HG02623 (cell line): ENCODE data around the gene ADGRE1.
"Not testable (repeated sequence)": the region's sequence is repeated elsewhere in the genome, so short reads cannot be mapped to it uniquely, and the experiment has no call there.

Experiments
- ATAC-seq: cut with Tn5 transposase; IDR thresholded peaks from one replicate; pipeline ENCODE4 v1.9.1; 2021; ENCODE audit warnings: moderate library complexity; ENCODE audit not compliant: unreplicated experiment

ADGRE1 gene, protein sequence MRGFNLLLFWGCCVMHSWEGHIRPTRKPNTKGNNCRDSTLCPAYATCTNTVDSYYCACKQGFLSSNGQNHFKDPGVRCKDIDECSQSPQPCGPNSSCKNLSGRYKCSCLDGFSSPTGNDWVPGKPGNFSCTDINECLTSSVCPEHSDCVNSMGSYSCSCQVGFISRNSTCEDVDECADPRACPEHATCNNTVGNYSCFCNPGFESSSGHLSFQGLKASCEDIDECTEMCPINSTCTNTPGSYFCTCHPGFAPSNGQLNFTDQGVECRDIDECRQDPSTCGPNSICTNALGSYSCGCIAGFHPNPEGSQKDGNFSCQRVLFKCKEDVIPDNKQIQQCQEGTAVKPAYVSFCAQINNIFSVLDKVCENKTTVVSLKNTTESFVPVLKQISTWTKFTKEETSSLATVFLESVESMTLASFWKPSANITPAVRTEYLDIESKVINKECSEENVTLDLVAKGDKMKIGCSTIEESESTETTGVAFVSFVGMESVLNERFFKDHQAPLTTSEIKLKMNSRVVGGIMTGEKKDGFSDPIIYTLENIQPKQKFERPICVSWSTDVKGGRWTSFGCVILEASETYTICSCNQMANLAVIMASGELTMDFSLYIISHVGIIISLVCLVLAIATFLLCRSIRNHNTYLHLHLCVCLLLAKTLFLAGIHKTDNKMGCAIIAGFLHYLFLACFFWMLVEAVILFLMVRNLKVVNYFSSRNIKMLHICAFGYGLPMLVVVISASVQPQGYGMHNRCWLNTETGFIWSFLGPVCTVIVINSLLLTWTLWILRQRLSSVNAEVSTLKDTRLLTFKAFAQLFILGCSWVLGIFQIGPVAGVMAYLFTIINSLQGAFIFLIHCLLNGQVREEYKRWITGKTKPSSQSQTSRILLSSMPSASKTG

DNA sequence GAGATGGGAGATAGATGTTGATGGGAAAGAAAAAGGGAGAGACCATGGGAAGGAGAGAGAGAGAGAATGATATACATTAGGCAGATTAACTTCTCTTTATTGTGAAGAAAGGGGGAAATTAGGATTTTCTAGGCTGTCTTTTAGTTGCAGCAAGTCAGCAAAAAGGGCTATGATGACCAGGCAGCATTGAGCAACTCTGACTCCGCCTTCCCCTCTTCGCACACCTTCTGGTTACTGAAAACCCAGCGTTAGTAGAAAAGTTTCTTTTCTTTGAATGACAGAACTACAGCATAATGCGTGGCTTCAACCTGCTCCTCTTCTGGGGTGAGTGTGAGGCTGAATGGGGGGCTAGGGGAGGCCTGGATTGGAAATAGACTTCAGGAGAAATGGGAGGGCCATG lies at the start of gene ADGRE1:
Gene ADGRE1 (plus strand): TSS at position 264 of the 400 bp plus-strand sequence. CDS start 30 bp downstream, at position 294.
- ATAC-seq, result no peak

DNA sequence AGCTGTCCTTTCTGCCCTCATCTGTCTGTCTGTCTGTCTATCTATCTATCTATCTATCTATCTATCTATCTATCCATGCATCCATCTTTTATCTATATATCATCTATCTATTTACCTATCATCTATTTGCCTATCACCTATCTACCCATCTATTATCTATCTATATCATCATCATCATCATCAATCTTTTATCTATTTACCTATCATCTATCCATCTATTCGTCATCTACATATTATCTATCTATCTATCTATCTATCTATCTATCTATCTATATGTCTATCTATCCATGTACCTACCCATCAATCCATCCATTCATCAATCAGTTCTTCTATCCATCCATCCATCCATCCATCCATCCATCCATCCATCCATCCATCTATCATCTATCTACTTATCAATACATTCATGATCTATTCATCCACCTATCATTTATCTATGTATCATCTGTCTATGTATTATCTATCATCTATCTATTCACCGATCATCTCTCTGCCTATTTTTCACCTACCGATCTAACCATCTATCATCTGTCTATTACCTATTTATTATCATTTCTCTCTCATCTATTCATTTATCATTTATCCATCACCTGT lies 49.2 kb upstream of the ADGRE1 start:
- no peak for ATAC-seq

DNA sequence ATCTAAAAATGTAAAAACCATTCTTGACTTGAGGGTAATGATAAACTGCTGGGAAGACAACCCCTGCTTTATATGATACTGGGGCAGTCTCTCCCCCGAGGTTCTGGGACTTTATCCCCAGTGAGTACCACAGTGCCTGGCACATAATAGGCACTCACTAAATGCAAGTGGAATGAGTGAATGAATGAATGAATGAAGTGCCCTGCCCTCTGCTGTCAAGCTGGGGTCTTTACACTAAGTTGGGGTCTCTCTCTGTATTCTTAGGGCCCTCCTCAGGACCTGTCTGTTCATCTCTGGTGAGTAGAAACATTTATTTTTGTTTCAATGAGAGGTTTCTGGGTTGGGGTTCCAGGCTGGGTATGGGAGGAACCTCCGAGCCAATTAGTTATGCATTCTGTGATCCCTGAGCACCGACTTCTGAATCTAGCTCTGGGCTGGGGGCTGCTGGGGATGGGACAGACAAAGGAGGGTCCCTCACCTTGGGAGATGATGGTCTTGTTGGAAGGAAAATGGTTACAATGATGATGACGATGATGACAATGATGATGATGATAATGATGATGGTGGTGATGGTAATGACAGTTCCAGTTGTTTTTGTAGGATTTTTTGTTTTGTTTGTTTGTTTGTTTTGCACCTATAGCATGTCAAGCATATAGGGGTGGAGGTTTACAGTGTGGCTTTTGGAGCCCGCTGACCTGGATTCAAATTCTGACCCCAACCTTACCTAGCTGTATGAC lies 44.3 kb upstream of the ADGRE1 start:
- no peak for ATAC-seq

DNA sequence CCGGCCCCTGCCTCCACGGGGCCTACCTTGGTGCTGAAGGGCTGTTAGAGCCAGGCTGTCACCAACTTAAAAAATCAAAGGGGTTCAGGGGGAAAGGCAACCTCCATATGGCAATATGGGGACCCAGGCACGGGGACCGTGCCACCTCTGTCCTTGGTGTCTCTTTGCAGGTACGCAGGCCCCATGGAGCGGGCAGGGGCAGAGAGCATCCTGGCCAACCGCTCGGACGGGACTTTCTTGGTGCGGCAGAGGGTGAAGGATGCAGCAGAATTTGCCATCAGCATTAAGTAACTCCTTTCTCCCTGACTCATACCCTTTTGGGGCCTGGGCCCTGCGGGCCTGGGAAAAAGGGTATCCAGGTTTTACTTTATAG lies 39.6 kb upstream of the ADGRE1 start:
- no peak for ATAC-seq

DNA sequence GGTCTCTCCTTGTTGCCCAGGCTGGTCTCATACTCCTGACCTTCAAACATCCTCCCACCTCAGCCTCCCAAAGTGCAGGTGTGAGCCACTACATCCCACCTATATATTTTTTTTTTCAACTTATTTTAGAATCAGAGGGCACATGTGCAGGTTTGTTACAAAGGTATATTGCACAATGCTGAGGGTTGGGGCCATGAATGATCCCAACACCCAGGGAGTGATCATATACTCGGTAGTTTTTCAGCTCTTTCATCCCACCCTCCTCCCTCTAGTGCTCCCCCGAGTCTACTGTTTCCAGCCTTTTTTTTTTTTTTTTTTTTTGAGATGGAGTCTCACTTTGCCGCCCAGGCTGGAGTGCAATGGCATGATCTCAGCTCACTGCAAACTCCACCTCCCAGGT lies 38.4 kb upstream of the ADGRE1 start:
- no peak for ATAC-seq

DNA sequence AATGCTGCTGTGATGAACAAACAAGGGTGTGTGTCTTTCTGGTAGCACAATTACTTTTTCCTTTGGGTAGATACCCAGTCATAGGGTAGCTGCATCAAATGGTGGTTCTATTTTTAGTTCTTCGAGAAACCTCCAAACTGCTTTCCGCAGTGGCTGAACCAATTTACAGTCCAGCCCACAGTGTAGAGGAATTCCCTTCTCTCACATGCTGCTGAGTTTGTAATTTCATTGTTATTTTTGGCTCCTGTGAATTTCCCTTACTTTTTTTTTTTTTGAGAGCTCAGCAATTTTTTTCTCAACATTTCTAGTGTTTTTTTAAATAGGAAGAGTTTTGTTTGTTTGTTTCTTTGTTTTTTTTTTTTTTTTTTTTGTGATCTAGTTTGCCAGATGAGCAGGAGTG lies 37.5 kb upstream of the ADGRE1 start:
- no peak for ATAC-seq

DNA sequence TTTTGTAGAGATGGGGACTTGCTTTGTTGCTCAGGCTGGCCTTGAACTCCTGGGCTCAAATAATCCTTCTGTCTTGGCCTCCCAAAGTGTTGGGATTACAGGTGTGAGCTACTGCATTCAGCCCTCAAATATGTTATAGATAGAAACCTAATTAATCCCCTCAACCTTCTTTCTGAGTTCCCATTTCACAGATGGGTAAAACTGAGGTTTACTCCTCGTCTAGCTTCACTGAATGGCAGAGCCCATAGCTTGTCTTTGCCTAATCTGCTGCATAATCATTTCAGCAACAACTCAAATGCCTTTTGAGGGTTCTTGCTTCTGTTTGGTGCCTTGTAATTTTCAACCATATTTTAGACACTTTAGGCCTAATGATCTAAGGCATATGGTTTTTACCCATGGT lies 36.0 kb upstream of the ADGRE1 start:
- no peak for ATAC-seq

DNA sequence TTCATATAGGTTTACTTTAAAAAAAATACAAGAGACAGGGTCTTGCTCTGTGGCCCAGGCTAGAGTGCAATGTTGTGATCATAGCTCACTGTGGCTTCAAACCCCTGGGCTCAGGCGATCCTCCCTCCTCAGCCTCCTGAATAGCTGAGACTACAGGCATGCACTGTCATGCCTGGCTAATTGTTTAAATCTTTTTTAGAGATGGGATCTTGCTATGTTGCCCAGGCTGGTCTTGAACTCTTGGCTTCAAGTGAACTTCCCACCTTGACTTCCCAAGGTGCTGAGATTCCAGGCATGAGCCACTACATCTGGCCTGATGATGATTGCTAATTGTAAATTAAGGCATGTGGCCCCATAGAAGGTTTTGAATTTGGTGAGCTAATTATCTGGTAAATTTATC lies 35.4 kb upstream of the ADGRE1 start:
- ATAC-seq, result no peak

DNA sequence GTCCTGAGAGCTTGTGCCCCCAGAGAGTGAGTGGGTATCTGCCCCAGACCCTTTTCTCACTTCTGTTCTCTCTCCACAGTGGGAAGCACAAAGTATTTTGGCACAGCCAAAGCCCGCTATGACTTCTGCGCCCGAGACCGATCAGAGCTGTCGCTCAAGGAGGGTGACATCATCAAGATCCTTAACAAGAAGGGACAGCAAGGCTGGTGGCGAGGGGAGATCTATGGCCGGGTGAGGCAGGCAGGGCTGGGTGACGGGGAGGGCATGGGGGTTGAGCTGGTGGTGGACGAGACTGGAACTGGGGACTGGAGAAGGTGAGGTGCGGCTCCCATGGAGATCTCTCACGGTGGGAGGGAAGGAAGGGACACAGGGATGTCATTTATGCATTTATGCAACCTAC lies 33.5 kb upstream of the ADGRE1 start:
- no peak for ATAC-seq

DNA sequence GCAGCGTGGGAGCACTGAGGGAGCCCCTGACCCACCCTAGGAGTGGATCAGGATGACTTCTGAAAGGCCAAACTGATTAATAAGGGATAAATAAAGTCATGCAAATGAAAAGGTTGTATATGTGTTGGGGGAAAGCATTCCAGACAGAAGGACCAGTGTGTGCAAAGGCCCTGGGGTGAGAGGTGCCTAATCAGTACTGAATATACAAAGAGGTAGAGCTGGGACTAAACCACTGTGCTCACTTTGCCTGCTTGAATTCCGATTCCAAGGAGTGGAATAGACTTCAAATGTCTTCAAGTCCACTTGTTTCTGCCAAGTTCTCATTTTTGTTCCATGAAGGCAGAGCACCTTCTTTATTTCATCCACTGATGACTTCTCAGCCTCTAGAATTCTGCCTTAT lies 32.6 kb upstream of the ADGRE1 start:
- ATAC-seq, result no peak

DNA sequence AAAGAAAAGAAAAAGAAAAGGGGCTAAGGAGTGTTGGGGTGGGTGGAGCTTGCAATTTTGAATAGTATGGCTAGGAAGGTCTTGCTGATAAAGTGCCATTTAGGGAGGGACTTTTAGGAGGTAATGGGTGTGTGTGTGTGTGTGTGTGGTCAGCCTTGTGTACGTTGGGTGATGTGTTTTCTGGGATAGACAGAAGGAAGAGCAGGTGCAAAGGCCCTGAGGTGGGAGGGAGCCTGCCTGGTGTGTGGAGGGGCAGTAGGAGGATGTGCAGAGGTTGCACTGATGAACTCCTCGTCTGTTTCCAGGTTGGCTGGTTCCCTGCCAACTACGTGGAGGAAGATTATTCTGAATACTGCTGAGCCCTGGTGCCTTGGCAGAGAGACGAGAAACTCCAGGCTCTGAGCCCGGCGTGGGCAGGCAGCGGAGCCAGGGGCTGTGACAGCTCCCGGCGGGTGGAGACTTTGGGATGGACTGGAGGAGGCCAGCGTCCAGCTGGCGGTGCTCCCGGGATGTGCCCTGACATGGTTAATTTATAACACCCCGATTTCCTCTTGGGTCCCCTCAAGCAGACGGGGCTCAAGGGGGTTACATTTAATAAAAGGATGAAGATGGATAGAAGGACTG lies 30.5 kb upstream of the ADGRE1 start:
- ATAC-seq, result no peak

DNA sequence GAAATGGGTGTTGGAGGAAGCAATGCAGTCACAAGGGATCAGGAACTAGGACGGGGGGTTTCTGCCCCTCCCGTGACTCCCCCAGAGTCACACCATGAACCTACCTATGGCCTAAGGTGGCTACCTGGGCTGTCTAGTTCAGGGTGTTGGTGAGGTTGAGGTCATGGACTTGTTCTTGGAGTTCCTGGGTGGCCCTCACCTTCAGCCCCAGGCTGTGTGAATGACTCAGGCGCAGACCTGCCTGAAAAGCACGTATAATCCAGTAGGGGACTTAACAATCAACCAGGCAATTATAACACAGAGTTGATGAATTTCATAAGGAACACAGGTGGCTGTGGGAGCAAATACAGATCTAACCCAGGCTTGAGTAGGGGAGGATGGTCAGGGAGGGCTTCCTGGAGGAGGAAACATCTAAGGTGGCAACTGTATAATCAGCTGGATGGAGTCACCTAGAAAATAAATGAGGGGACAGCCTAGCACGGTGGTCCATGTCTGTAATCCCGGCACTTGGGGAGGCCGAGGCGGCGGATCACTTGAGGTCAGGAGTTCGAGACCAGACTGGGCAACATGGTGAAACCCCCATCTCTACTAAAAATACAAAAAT lies 25.6 kb upstream of the ADGRE1 start:
- ATAC-seq, result no peak

DNA sequence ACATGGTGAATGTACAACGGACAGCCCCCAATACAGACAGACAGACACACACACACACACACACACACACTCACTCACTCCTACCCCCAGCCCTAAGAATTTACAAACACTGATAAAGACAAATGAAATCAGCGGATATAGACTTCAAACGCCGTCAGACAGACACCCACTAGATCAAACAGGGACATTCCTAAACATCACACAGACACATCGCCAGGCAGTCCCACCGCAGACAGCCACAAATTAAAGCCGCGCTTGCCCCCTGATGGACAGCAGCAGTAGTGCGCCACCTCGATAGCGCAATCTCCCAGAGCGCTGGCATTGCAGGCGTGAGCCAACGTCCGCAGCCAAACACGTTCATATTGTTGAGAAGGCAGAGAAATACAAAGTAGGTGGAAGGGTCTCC lies 24.7 kb upstream of the ADGRE1 start:
- ATAC-seq, result peak; percentile 57

DNA sequence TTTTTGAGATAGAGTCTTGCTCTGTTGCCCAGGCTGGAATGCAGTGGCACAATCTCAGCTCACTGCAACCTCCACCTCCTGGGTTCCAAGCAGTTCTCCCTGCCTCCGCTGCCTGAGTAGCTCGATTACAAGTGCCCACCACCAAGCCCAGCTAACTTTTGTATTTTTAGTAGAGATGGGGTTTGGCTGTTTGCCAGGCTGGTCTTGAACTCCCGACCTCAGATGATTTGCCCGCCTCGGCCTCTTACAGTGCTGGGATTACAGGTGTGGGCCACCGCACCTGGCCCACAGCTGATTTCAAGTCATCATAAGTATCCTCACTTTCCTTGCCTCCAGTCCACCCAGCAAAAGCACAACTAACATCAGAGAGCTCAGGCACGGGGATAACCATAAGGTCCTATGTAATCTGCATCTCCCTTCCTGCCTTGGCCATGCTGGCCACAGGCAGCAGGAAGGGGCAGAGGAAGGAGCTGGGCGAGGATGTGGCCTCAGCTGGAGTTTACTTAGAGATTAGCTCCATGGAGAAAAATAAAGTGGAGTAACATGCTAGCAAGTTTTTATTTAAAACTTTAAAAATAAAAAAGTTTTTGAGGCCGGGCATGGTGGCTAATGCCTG lies 22.9 kb upstream of the ADGRE1 start:
- no peak for ATAC-seq

DNA sequence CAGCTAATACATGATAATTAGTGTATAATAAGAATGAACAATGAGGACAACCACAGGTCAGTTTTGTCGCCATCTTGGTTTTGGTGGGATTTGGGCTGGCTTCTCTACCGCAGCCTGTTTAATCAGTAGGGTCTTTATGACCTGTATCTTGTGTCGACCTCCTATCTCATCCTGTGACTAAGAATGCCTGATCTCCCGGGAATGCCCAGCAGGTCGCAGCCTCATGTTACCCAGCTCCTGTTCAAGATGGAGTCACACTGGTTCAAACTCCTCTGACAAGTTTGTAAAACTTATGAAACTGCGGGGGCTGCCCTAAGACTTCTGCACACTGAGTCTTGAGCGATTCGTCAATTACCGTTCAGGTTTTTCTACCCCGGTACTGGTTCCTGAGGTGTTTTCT lies 21.5 kb upstream of the ADGRE1 start:
- ATAC-seq, result no peak

DNA sequence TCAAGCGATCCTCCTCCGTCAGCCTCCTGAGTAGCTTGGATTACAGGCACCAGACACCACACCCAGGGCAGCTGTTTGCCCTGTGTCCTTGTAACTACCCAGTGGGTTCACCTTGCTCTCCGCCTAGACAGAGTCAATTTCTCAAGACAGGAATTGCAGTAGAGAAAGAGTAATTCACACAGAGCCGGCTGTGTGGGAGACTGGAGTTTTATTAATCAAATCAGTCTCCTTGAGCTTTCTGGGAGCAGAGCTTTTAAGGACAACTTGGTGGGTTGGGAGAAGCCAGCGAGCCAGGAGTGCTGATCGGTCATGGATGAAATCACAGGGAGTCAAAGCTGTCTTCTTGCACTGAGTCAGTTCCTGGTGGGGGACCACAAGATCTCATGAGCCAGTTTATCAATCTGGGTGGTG lies 20.6 kb upstream of the ADGRE1 start:
- no peak for ATAC-seq

DNA sequence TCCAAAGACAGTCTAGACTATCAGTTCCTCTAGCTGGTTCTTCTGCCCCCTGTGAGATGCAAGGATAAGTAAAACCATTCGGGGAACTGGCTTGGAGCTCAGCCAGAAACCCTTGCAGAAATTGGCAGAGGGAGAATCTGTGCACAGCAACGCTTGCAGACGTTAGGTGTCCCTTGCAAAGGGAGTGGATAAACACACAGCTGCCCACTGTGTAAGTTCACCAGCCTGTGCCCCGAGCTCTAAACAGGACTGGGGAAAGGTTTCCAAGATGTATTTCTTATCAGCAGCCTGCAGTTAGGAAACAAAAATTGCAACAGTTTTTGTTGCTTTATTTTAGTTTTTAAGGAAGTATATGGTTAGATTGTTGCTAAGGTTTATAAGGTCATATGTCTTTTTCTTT lies 19.0 kb upstream of the ADGRE1 start:
- ATAC-seq, result no peak

DNA sequence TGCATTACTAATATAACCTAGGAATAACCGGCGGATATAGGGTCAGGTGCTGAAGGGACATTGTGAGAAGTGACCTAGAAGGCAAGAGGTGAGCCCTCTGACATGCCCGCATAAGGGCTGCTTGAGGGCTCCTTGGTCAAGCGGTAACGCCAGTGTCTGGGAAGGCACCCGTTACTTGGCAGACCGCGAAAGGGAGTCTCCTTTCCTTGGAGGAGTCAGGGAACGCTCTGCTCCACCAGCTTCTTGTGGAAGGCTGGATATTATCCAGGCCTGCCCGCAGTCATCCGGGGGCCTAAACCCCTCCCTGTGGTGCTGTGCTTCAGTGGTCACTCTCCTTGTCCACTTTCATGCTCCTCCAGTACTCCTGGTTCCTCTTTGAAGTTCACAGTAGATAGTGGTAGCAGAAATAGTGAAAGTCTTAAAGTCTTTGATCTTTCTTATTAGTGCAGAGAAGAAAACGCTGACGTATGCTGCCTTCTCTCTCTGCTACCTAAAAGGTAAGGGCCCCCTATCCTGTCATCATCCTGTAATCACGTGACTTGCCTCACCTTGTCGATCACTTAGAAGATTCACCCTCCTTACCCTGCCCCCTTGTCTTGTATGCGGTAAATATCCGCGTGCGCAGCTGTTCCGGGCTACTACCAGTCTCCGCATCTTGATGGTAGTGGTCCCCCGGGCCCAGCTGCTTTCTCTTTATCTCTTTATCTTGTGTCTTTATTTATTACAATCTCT lies 18.1 kb upstream of the ADGRE1 start:
- not testable (repeated sequence) for ATAC-seq
